HG02885 (cell line): ENCODE measurements around the gene ARHGAP15.

Experiments
- ATAC-seq: cut with Tn5 transposase; IDR thresholded peaks from one replicate; pipeline ENCODE4 v1.9.1; 2021; ENCODE audit warnings: mild to moderate bottlenecking; ENCODE audit not compliant: unreplicated experiment, poor library complexity

The ARHGAP15 gene

GRCh38 chr2:143692967-143693366 is 563.7 kb downstream of the ARHGAP15 start:
- no peak for ATAC-seq

GRCh38 chr2:143694335-143694734 is 565.1 kb downstream of the ARHGAP15 start:
- no peak for ATAC-seq

- peak; percentile 77 for ATAC-seq
Measured at GRCh38 chr2:143696651-143697050, 567.4 kb downstream of the ARHGAP15 start.

- peak; percentile 41 for ATAC-seq
Measured at GRCh38 chr2:143697744-143698143, 568.5 kb downstream of the ARHGAP15 start.

- ATAC-seq = no peak
Measured at GRCh38 chr2:143698352-143698751, 569.1 kb downstream of the ARHGAP15 start.

- ATAC-seq = peak; percentile 61
Measured at GRCh38 chr2:143698888-143699570, 569.8 kb downstream of the ARHGAP15 start.

- ATAC-seq = no peak
Measured at GRCh38 chr2:143700865-143701264, 571.6 kb downstream of the ARHGAP15 start.

- ATAC-seq = no peak
Measured at GRCh38 chr2:143701785-143702184, 572.6 kb downstream of the ARHGAP15 start.

- no peak for ATAC-seq
Measured at GRCh38 chr2:143702931-143703330, 573.7 kb downstream of the ARHGAP15 start.

- peak; percentile 80 for ATAC-seq
Measured at GRCh38 chr2:143704451-143705106, 575.4 kb downstream of the ARHGAP15 start.

- no peak for ATAC-seq
Measured at GRCh38 chr2:143705108-143705707, 576.0 kb downstream of the ARHGAP15 start.

- no peak for ATAC-seq
Measured at GRCh38 chr2:143706354-143706753, 577.1 kb downstream of the ARHGAP15 start.

- ATAC-seq = no peak
Measured at GRCh38 chr2:143708682-143709081, 579.5 kb downstream of the ARHGAP15 start.

- no peak for ATAC-seq
Measured at GRCh38 chr2:143710196-143710595, 581.0 kb downstream of the ARHGAP15 start.

GRCh38 chr2:143710879-143711278 is 581.7 kb downstream of the ARHGAP15 start:
- ATAC-seq = no peak

GRCh38 chr2:143716522-143716921 is 587.3 kb downstream of the ARHGAP15 start:
- no peak for ATAC-seq

- no peak for ATAC-seq
Measured at GRCh38 chr2:143717053-143717452, 587.8 kb downstream of the ARHGAP15 start.

- no peak for ATAC-seq
Measured at GRCh38 chr2:143717536-143718168, 588.4 kb downstream of the ARHGAP15 start.

- ATAC-seq = no peak
Measured at GRCh38 chr2:143718745-143719144, 589.5 kb downstream of the ARHGAP15 start.

GRCh38 chr2:143719406-143719805 is 590.2 kb downstream of the ARHGAP15 start:
- no peak for ATAC-seq

- ATAC-seq = no peak
Measured at GRCh38 chr2:143720095-143720664, 591.0 kb downstream of the ARHGAP15 start.
